Peyer's patch (tissue), 4 donors: Measurements from ENCODE around the gene ENTPD1. TPM values are rescaled to one million over a fixed set of nuclear protein-coding genes. Genes with fewer than 3 reads are reported as not detected.

Experiments used
- DNase-seq, 3 donors: peaks; one replicate each; pipeline ENCODE4 v3.0.0-alpha.2; 2017 to 2019
- H3K27ac ChIP-seq, 4 donors: fragments of 200-600 bp; sonication (generic); one replicate each; pipeline ENCODE4 v1.5.1; 2016 to 2019
- H3K27me3 ChIP-seq, 2 donors: fragments of 200-600 bp; sonication (generic); one replicate each; pipeline ENCODE4 v1.5.1; 2019
- H3K36me3 ChIP-seq, 3 donors: fragments of 200-600 bp; sonication (generic); one replicate each; pipeline ENCODE4 v1.5.1; 2016 to 2019
- H3K4me1 ChIP-seq, 4 donors: fragments of 200-600 bp; sonication (generic); one replicate each; pipeline ENCODE4 v1.5.1; 2016 to 2019
- H3K4me3 ChIP-seq, 4 donors: fragments of 200-600 bp; sonication (generic); 1 replicate in 3 of 4; 2 replicates in 1 of 4; pipeline ENCODE4 v1.5.1; 2016 to 2019; ENCODE audit warnings: mild to moderate bottlenecking in 1 of 4
- H3K9me3 ChIP-seq, 4 donors: fragments of 200-600 bp; sonication (generic); one replicate each; pipeline ENCODE4 v1.5.1; 2016 to 2019; ENCODE audit warnings: mild to moderate bottlenecking in 1 of 4
- POLR2A ChIP-seq, 2 donors: fragments of 450-650 bp; IDR thresholded peaks; one replicate each; pipeline ENCODE4 v1.5.1; 2017; ENCODE audit warnings: antibody characterized with exemption in 2 of 2, mild to moderate bottlenecking in 2 of 2, moderate library complexity in 2 of 2
- total RNA-seq, 4 donors: library from RNA; depleted of rRNA; stranded (reverse); fragments of >200 nt; gene quantifications; one replicate each; pipeline ENCODE4 v1.1.0, GENCODE V29; 2016
- TF ChIP-seq, protein P1 (sequence below), 6 experiments: fragments of 450-650 bp in 4 of 6; fragments of 200-600 bp in 2 of 6; sonication (generic) in 1 of 6; IDR thresholded peaks; one replicate each; pipeline ENCODE4 v1.5.1; 2017 to 2019; ENCODE audit warnings: antibody characterized with exemption in 6 of 6, mild to moderate bottlenecking in 3 of 6, moderate library complexity in 1 of 6

Gene ENTPD1
- total RNA-seq, 4 donors from 2014 or later, result 5.8 to 73.4 (median 16.8) TPM

DNA sequence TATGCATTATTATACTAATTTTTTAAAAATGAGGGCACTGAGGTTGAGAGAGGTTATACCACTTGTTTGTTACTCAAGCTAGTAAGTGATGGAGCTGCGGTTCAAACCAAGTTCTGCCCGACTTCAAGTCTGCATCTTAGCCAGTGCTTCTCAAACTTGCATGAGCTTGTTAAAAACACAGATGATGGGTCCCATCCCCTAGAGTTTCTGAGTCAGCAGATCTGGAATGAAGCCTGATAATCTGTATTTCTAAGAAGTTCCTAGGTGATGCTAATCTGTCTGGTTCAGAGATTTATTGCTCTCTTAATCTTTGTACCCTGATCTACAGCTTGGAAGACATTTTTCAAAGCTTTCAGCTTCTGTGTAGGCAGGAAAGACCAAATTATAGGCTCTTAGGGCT, 84.2 kb downstream of the ENTPD1 start:
- TF ChIP-seq POLR2A (IDR thresholded peaks at IDR 0.05), result no peak
- TF ChIP-seq, protein P1, sequence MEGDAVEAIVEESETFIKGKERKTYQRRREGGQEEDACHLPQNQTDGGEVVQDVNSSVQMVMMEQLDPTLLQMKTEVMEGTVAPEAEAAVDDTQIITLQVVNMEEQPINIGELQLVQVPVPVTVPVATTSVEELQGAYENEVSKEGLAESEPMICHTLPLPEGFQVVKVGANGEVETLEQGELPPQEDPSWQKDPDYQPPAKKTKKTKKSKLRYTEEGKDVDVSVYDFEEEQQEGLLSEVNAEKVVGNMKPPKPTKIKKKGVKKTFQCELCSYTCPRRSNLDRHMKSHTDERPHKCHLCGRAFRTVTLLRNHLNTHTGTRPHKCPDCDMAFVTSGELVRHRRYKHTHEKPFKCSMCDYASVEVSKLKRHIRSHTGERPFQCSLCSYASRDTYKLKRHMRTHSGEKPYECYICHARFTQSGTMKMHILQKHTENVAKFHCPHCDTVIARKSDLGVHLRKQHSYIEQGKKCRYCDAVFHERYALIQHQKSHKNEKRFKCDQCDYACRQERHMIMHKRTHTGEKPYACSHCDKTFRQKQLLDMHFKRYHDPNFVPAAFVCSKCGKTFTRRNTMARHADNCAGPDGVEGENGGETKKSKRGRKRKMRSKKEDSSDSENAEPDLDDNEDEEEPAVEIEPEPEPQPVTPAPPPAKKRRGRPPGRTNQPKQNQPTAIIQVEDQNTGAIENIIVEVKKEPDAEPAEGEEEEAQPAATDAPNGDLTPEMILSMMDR (IDR thresholded peaks at IDR 0.05), result no peak
- H3K4me1 ChIP-seq, result peaks cover 0 to 13% (median 11%) of the 10 kb centered on the region in 4 donors
- peak overlapping the region in 1 of 4 donors; percentile 79 for H3K27ac ChIP-seq
- no peak for DNase-seq
- H3K4me3 ChIP-seq, result no peak overlapping the region
- H3K9me3 ChIP-seq, result no peaks in the 10 kb centered on the region
- no peaks in the 10 kb centered on the region for H3K27me3 ChIP-seq
- no peaks in the 10 kb centered on the region for H3K36me3 ChIP-seq

DNA sequence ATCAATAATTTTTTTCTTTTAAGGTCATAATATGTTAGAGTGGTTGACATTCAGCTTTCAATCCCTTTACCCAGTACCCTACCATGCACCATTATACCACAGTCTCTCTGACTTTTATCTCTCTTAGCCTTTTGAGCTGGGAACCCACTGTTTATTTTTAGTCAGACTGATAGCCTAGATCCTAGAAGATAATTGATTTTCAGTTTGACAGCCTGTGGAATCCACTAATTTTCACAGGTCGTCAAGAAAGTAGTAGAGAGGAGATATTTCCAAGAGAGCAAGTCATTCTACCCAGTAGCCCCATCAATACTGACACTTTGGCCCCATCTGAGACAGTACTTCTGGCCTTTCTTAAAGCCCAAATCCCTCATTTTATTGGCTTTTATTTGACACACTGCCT, 84.7 kb downstream of the ENTPD1 start:
- no peak overlapping the region for H3K4me3 ChIP-seq
- no peak for DNase-seq
- H3K9me3 ChIP-seq, result no peaks in the 10 kb centered on the region
- H3K4me1 ChIP-seq, result peaks cover 0 to 13% (median 11%) of the 10 kb centered on the region in 4 donors
- TF ChIP-seq, protein P1 (IDR thresholded peaks at IDR 0.05), result no peak
- TF ChIP-seq POLR2A (IDR thresholded peaks at IDR 0.05), result no peak
- H3K27me3 ChIP-seq, result no peaks in the 10 kb centered on the region
- H3K27ac ChIP-seq, result peak overlapping the region in 3 of 4 donors; percentile 4 to 79 (median 33)
- no peaks in the 10 kb centered on the region for H3K36me3 ChIP-seq

DNA sequence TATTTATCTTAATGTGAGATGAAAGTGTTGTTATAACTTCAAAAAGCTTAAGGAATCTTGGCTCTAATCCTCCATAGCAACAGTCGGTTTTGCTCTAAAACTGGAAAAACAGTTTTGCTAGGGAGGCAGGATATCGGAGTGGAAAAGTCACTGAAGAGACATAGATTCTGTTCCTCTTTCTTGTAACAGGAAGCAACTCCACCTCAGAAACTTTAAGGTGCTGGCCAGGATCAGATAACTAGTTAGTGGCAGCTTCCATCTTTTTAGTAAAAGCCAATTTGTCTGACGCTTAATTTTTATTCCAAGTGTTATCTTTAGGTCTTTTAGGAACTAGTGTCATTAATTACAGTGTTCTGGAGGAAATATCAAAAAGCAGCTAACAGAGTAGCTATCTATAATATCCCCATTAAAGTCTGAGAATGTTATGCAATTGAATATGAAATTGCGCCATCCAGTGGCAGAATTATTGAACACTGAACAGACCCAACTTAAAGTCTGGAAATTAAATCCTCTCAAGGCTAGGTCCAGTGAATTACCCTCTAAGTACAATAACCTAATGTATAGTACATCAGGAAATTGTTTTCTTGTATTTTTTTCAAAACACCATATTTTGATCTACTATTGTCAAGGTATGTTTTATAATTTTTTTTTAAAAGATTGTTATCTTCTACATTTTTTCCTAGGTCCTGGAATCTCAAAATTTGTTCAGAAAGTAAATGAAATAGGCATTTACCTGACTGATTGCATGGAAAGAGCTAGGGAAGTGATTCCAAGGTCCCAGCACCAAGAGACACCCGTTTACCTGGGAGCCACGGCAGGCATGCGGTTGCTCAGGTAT, 85.9 kb downstream of the ENTPD1 start:
- no peaks in the 10 kb centered on the region for H3K9me3 ChIP-seq
- peak overlapping the region; percentile 4 to 79 (median 40) for H3K27ac ChIP-seq
- peak in 2 of 3 donors; percentile 64 to 71 for DNase-seq
- H3K36me3 ChIP-seq, result no peaks in the 10 kb centered on the region
- H3K4me3 ChIP-seq, result no peak overlapping the region
- no peak for TF ChIP-seq POLR2A (IDR thresholded peaks at IDR 0.05)
- TF ChIP-seq, protein P1 (IDR thresholded peaks at IDR 0.05), result peak; percentile 68 to 92 (median 77)
- H3K27me3 ChIP-seq, result no peaks in the 10 kb centered on the region
- H3K4me1 ChIP-seq, result peaks cover 0 to 12% (median 8%) of the 10 kb centered on the region in 4 donors

DNA sequence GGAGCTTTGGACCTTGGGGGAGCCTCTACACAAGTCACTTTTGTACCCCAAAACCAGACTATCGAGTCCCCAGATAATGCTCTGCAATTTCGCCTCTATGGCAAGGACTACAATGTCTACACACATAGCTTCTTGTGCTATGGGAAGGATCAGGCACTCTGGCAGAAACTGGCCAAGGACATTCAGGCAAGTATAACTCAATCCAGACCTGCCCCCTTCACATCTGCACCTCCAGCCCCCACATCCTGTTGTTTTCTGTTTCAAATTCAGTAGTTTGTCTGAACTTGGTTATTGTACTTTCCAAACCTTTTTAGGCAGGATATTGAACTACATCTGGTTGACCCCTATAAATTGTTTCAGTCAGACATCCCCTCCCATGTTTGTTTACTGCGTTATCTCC, 89.4 kb downstream of the ENTPD1 start:
- no peak for DNase-seq
- peaks cover 0 to 5% (median 2%) of the 10 kb centered on the region in 4 donors for H3K4me1 ChIP-seq
- no peaks in the 10 kb centered on the region for H3K27me3 ChIP-seq
- TF ChIP-seq POLR2A (IDR thresholded peaks at IDR 0.05), result no peak
- TF ChIP-seq, protein P1 (IDR thresholded peaks at IDR 0.05), result no peak
- no peak overlapping the region for H3K4me3 ChIP-seq
- no peak overlapping the region for H3K27ac ChIP-seq
- peaks cover 0 to 6% (median 0%) of the 10 kb centered on the region in 3 donors for H3K36me3 ChIP-seq
- H3K9me3 ChIP-seq, result no peaks in the 10 kb centered on the region

DNA sequence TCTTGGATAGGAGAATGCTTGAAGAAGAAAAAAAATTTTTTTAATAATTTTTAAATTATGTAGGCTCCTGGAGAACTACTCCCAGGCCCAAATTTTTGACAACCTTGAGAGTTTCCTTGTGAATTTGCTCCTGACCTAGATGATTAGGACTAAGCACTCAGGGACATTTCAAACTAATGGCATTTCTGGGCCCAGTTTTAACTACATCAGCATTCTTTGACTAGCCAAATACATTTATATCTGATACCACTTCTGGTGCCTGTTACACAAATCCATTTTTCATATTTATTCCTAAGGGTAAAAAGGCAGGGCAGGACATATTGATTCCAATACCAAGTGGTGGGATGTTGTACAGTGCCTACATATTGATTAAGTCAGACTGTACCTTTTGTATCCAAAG, 91.0 kb downstream of the ENTPD1 start:
- no peak for DNase-seq
- TF ChIP-seq, protein P1 (IDR thresholded peaks at IDR 0.05), result no peak
- TF ChIP-seq POLR2A (IDR thresholded peaks at IDR 0.05), result no peak
- H3K4me3 ChIP-seq, result no peak overlapping the region
- no peaks in the 10 kb centered on the region for H3K4me1 ChIP-seq
- H3K27ac ChIP-seq, result no peak overlapping the region
- no peaks in the 10 kb centered on the region for H3K9me3 ChIP-seq
- H3K27me3 ChIP-seq, result no peaks in the 10 kb centered on the region
- H3K36me3 ChIP-seq, result peaks cover 0 to 6% (median 0%) of the 10 kb centered on the region in 3 donors
